Measurements from ENCODE around the gene RPS6KA2. TPM values are rescaled to one million over a fixed set of nuclear protein-coding genes. Genes with fewer than 3 reads are reported as not detected.

RPS6KA2 gene
- total and polyA plus RNA-seq, 5 experiments from 2014 or later, result 2.1 to 13.6 (median 4.8) TPM

DNA sequence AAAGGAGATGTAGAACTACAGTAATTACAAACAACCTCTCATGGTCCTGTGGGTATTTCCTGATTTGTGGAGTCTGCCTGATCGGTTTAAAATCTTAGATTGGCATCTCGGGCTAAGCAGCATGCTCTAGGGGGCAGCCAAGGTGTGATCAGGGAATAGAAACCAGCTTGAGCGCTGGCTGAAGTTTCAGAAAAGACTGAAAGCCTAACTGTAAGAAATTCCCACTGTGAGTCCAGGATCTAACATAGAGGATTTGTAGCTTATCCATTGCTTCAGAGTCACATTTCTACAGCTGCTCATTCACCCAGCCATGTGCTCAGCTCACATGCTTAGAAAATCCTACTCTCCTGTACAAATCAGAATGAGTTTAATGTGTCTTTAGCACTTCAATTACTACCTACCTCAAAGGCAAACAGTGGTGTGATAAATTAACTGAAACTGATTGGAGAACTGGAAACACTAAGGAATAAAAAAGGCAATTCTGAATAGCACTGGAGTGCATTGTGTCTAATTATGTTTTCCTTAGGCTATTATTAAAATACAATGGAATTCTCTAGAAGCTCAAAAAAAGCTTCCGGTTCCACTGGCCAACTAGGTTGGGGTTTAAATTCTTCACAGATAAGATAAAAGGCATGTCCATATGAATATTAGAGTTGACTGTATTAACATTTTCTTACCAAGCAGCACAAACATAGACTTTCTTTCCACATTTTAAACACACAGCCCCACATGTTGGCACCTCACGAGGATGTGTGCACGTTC is 170.5 kb downstream of the RPS6KA2 start:
- Mint-ChIP-seq H3K4me3 (no peak overlapping the region), H3K4me1 (peaks cover 0 to 4% (median 0%) of the 10 kb centered on the region in 4 donors), H3K9me3 (peaks cover 0 to 10% (median 3%) of the 10 kb centered on the region in 9 donors), H3K27me3 (no peaks in the 10 kb centered on the region), H3K27ac (peak overlapping the region in 1 of 10 donors; percentile 81), H3K36me3 (peaks cover 0 to 7% (median 4%) of the 10 kb centered on the region in 3 donors)
- DNase-seq (peak in 3 of 10 donors; percentile 19 to 61 (median 21)), ATAC-seq (peak in 1 of 2 donors; percentile 58)
- POLR2A ChIA-PET, result no interaction called here

- ATAC-seq (no peak), DNase-seq (no peak)
- Mint-ChIP-seq H3K27ac (no peak overlapping the region), H3K27me3 (no peaks in the 10 kb centered on the region), H3K36me3 (peaks cover 0 to 7% (median 4%) of the 10 kb centered on the region in 3 donors), H3K9me3 (peaks cover 0 to 10% (median 3%) of the 10 kb centered on the region in 9 donors), H3K4me1 (peaks cover 0 to 4% (median 0%) of the 10 kb centered on the region in 4 donors), H3K4me3 (no peak overlapping the region)
- POLR2A ChIA-PET, result no interaction called here
These were observed 172.1 kb downstream of the RPS6KA2 start for GRCh38 chr6:166454692-166455515.

- no peak overlapping the region for H3K4me3 Mint-ChIP-seq
- ATAC-seq (no peak), DNase-seq (no peak)
- peaks cover 0 to 10% (median 3%) of the 10 kb centered on the region in 9 donors for H3K9me3 Mint-ChIP-seq
- peaks cover 0 to 4% (median 0%) of the 10 kb centered on the region in 4 donors for H3K4me1 Mint-ChIP-seq
- H3K27me3 Mint-ChIP-seq, result no peaks in the 10 kb centered on the region
- POLR2A ChIA-PET, result no interaction called here
- H3K27ac Mint-ChIP-seq, result no peak overlapping the region
- H3K36me3 Mint-ChIP-seq, result peaks cover 0 to 5% (median 4%) of the 10 kb centered on the region in 3 donors
These were observed 173.4 kb downstream of the RPS6KA2 start for GRCh38 chr6:166453651-166454050.

GRCh38 chr6:166450167-166450873 is 176.7 kb downstream of the RPS6KA2 start:
- DNase-seq (no peak), ATAC-seq (no peak)
- no peaks in the 10 kb centered on the region for H3K27me3 Mint-ChIP-seq
- H3K4me1 Mint-ChIP-seq, result no peaks in the 10 kb centered on the region
- H3K4me3 Mint-ChIP-seq, result no peak overlapping the region
- no peak overlapping the region for H3K27ac Mint-ChIP-seq
- no peaks in the 10 kb centered on the region for H3K36me3 Mint-ChIP-seq
- POLR2A ChIA-PET, result no interaction called here
- peaks cover 0 to 3% (median 0%) of the 10 kb centered on the region in 9 donors for H3K9me3 Mint-ChIP-seq

GRCh38 chr6:166449641-166450040 is 177.4 kb downstream of the RPS6KA2 start:
- Mint-ChIP-seq H3K27me3 (no peaks in the 10 kb centered on the region), H3K36me3 (no peaks in the 10 kb centered on the region), H3K9me3 (peaks cover 0 to 3% (median 0%) of the 10 kb centered on the region in 9 donors), H3K27ac (peak overlapping the region in 1 of 10 donors; percentile 80), H3K4me1 (no peaks in the 10 kb centered on the region), H3K4me3 (no peak overlapping the region)
- no peak for ATAC-seq
- POLR2A ChIA-PET, result no interaction called here
- DNase-seq, result no peak

DNA sequence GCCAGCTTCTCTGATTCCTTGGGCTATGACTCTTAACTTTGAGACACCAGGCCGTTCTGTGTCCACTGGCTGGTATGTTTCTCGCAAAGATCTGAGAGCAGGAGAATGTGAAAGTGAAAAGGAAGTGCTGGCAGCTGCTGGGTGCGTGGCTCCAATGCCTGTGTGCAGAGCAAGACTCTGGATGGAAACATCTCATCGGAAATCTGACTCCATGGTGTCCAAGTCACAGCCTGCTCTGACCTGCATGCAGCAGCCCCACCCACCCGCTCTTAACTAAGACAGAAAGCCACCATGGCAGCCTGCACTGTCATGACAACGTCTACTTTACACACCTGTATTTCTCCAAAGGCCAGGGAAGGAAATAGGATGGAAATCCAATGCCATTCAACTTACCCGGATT is 178.0 kb downstream of the RPS6KA2 start:
- Mint-ChIP-seq H3K9me3 (peaks cover 0 to 3% (median 0%) of the 10 kb centered on the region in 9 donors), H3K4me1 (peaks cover 0 to 2% (median 0%) of the 10 kb centered on the region in 4 donors), H3K27ac (peak overlapping the region in 2 of 10 donors; percentile 33 to 58), H3K36me3 (peaks cover 0 to 4% (median 0%) of the 10 kb centered on the region in 3 donors), H3K4me3 (no peak overlapping the region), H3K27me3 (no peaks in the 10 kb centered on the region)
- no peak for DNase-seq
- POLR2A ChIA-PET, result no interaction called here
- no peak for ATAC-seq

GRCh38 chr6:166448432-166448831 is 178.6 kb downstream of the RPS6KA2 start:
- no peak overlapping the region for H3K4me3 Mint-ChIP-seq
- no peak for ATAC-seq

GRCh38 chr6:166446567-166447065 is 180.4 kb downstream of the RPS6KA2 start:
- Mint-ChIP-seq H3K27ac (peak overlapping the region in 1 of 10 donors; percentile 21), H3K36me3 (peaks cover 0 to 4% (median 0%) of the 10 kb centered on the region in 3 donors), H3K27me3 (peaks cover 0 to 4% (median 0%) of the 10 kb centered on the region in 5 donors), H3K4me1 (peaks cover 0 to 2% (median 0%) of the 10 kb centered on the region in 4 donors), H3K4me3 (no peak overlapping the region), H3K9me3 (no peaks in the 10 kb centered on the region)
- POLR2A ChIA-PET, result no interaction called here
- no peak for DNase-seq
- ATAC-seq, result no peak

More at GRCh38 chr6:166448432-166448831, 178.6 kb downstream of the RPS6KA2 start:
- DNase-seq, result no peak
- POLR2A ChIA-PET, result interaction anchor here (1.1 kb wide), 1 partner anchor 9 kb away, joined by 3 read pairs; no protein-coding TSS in a partner anchor
- H3K9me3 Mint-ChIP-seq, result peaks cover 0 to 3% (median 0%) of the 10 kb centered on the region in 9 donors
- H3K4me1 Mint-ChIP-seq, result peaks cover 0 to 2% (median 0%) of the 10 kb centered on the region in 4 donors
- H3K27ac Mint-ChIP-seq, result peak overlapping the region in 1 of 10 donors; percentile 58
- H3K27me3 Mint-ChIP-seq, result no peaks in the 10 kb centered on the region
- peaks cover 0 to 4% (median 0%) of the 10 kb centered on the region in 3 donors for H3K36me3 Mint-ChIP-seq

DNA sequence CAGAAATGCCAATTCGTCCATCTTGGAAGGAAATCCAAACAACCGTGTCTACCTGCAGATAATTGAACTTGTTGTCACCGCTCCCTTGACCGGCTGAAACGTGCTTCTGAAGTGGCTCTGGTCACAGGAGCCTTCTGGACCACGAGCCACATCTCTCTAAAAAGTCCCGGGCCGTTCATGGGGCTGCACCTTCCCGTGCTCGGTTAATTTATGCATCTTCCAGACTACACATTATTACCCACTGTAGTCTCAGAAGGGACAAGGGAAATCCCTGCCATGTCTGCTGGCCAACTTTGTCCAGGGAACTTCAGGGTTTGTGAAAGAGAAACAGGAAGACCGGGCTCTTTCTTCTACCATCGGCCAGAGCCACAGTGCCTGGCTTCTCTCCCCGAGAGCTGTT is 180.9 kb downstream of the RPS6KA2 start:
- no peaks in the 10 kb centered on the region for H3K9me3 Mint-ChIP-seq
- ATAC-seq, result no peak

GRCh38 chr6:166444446-166444845 is 182.6 kb downstream of the RPS6KA2 start:
- H3K4me3 Mint-ChIP-seq, result no peak overlapping the region
- H3K36me3 Mint-ChIP-seq, result peaks cover 0 to 4% (median 0%) of the 10 kb centered on the region in 3 donors
- peaks cover 7 to 10% (median 8%) of the 10 kb centered on the region in 4 donors for H3K4me1 Mint-ChIP-seq
- H3K9me3 Mint-ChIP-seq, result no peaks in the 10 kb centered on the region
- peaks cover 0 to 11% (median 0%) of the 10 kb centered on the region in 5 donors for H3K27me3 Mint-ChIP-seq
- H3K27ac Mint-ChIP-seq, result no peak overlapping the region
- no peak for ATAC-seq
- POLR2A ChIA-PET, result no interaction called here
- DNase-seq, result no peak

More for the DNA sequence above, 180.9 kb downstream of the RPS6KA2 start:
- DNase-seq, result no peak
- Mint-ChIP-seq H3K4me3 (no peak overlapping the region), H3K4me1 (peaks cover 0 to 2% (median under 1%) of the 10 kb centered on the region in 4 donors), H3K27me3 (peaks cover 0 to 6% (median 0%) of the 10 kb centered on the region in 5 donors), H3K36me3 (peaks cover 0 to 4% (median 0%) of the 10 kb centered on the region in 3 donors), H3K27ac (no peak overlapping the region)
- POLR2A ChIA-PET, result no interaction called here

DNA sequence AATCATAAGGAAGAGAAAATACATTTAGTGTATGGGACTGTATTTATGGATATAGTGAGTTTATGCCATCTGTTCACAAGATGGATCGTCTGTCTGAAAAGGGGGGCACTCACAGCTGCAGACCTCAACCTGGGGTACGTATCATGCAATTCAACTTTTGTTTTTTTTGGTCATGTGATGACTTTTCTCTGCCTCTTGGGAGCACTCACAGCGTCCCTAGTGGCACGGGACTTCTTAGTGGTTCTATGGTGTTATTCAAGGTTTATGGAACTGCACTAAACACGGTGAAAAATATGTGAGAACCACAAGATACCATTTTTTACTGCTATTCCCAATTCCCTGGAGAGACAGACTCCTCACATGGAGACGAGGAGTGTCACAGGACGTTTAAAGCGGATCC is 183.9 kb downstream of the RPS6KA2 start:
- H3K4me1 Mint-ChIP-seq, result peaks cover 9 to 12% (median 10%) of the 10 kb centered on the region in 4 donors
- ATAC-seq, result no peak
- POLR2A ChIA-PET, result no interaction called here

GRCh38 chr6:166442131-166442685 is 184.8 kb downstream of the RPS6KA2 start:
- Mint-ChIP-seq H3K4me1 (peaks cover 9 to 16% (median 12%) of the 10 kb centered on the region in 4 donors), H3K36me3 (peaks cover 0 to 4% (median 0%) of the 10 kb centered on the region in 3 donors), H3K27ac (no peak overlapping the region), H3K4me3 (no peak overlapping the region), H3K9me3 (no peaks in the 10 kb centered on the region), H3K27me3 (peaks cover 0 to 12% (median 0%) of the 10 kb centered on the region in 5 donors)
- DNase-seq (no peak), ATAC-seq (no peak)
- POLR2A ChIA-PET, result no interaction called here

More for the DNA sequence above, 183.9 kb downstream of the RPS6KA2 start:
- Mint-ChIP-seq H3K9me3 (no peaks in the 10 kb centered on the region), H3K27ac (peak overlapping the region in 2 of 10 donors; percentile 3 to 18), H3K36me3 (peaks cover 0 to 4% (median 0%) of the 10 kb centered on the region in 3 donors), H3K27me3 (peaks cover 0 to 12% (median 0%) of the 10 kb centered on the region in 5 donors), H3K4me3 (no peak overlapping the region)
- no peak for DNase-seq

Measured in naive thymus-derived CD8-positive, alpha-beta T cell (primary cell).